Measurements from ENCODE around the gene TSEN2. TPM values are rescaled to one million over a fixed set of nuclear protein-coding genes. Genes with fewer than 3 reads are reported as not detected.

TSEN2 gene
- total RNA-seq, 1 experiment from 2014 or later: 22.0 TPM

DNA sequence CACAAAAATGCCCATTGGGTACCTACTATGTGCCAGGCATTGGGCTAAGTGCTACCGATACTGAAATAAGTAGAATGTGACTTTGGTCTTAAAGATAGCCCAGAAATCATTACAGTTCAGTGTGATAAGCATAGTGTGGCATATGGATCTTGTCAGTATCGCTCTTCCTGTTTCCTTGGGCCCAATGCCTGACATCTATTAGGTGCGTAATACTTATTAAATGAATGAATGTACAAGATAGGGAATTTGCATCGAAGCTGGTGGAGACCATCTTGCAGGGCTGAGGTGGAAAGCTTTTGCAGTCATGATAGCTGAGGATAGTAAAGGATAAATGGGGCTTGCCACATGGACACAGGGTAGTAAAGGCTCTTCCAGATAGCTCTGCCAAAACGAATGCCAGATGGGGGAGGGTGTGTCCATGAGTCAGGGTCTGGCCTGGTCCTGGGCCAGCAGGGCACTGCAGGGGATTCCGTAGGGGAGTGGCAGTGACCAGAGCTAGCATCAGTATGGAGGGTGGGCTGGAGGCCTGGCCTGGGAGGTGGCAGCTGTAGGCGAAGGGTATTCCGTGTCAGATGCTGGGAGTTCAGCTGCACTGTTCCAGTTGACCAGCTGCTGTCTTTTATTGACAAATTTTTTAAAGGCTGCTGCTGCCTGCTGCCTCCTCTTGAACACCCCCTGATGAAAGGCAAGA, 23.5 kb downstream of the TSEN2 start:
- Histone ChIP-seq H3K18ac (ENCODE audit: insufficient read length, low read depth, low read length) (no peak overlapping the region), H3K23me2 (ENCODE audit: insufficient read length, low read depth, low read length, poor library complexity, severe bottlenecking) (no peaks in the 10 kb centered on the region), H3K9me3 (ENCODE audit: control insufficient read depth, low read depth, low read length) (no peaks in the 10 kb centered on the region), H2AK5ac (ENCODE audit: insufficient read length, low read length) (no peak overlapping the region), H3K9ac (ENCODE audit: extremely low read depth, insufficient read length, low read length) (no peak overlapping the region), H4K5ac (ENCODE audit: insufficient read length, low read depth, low read length) (no peak overlapping the region), H4K20me1 (ENCODE audit: control insufficient read depth, insufficient read depth, insufficient read length) (no peaks in the 10 kb centered on the region), H3T11ph (ENCODE audit: low read length) (no peak overlapping the region), H2BK15ac (ENCODE audit: low read depth, low read length) (no peak overlapping the region), H3K27me3 (ENCODE audit: insufficient read depth, low read length) (no peaks in the 10 kb centered on the region), H3K79me2 (ENCODE audit: insufficient read depth, low read length) (no peaks in the 10 kb centered on the region), H3K23ac (ENCODE audit: insufficient read length, low read depth, low read length) (no peak overlapping the region), H3K4ac (ENCODE audit: low read depth, low read length) (no peak overlapping the region), H2BK120ac (ENCODE audit: low read depth, low read length, poor library complexity, severe bottlenecking) (no peak overlapping the region), H4K8ac (replicated peaks; ENCODE audit: insufficient read length, low read depth, low read length) (no peak overlapping the region), H3K56ac (ENCODE audit: insufficient read length, low read depth, low read length) (no peak overlapping the region), H3K79me1 (ENCODE audit: insufficient read depth, low read depth, low read length, poor library complexity, severe bottlenecking) (no peaks in the 10 kb centered on the region), H3K27ac (ENCODE audit: insufficient read length, low read depth, low read length) (no peak overlapping the region), H3K4me1 (ENCODE audit: insufficient read depth, low read length) (no peaks in the 10 kb centered on the region), H3K14ac (ENCODE audit: insufficient read depth, low read length) (no peak overlapping the region), H4K91ac (ENCODE audit: insufficient read length, low read depth, low read length) (no peak overlapping the region), H2AFZ (ENCODE audit: low read length) (no peak overlapping the region), H2BK20ac (ENCODE audit: low read depth, low read length, poor library complexity, severe bottlenecking) (no peak overlapping the region), H2BK12ac (ENCODE audit: insufficient read length, low read depth, low read length) (no peak overlapping the region), H3K4me2 (ENCODE audit: insufficient read depth, insufficient read length, low read length) (no peak overlapping the region), H2BK5ac (ENCODE audit: insufficient read length, low read length) (no peak overlapping the region)
- no peak for DNase-seq
- Mint-ChIP-seq H3K9me3 (no peaks in the 10 kb centered on the region), H3K27ac (peak overlapping the region in 2 of 3 experiments; percentile 1 to 55; a peak in 1 of 7 replicates), H3K36me3 (ENCODE audit: insufficient read depth in 1 of 3, low read depth in 3 of 3) (peaks cover 19 to 34% (median 33%) of the 10 kb centered on the region in 3 experiments; a peak in 6 of 7 replicates), H3K4me1 (no peaks in the 10 kb centered on the region; a peak in 1 of 4 replicates), H3K27me3 (ENCODE audit: low read depth) (no peaks in the 10 kb centered on the region), H3K4me3 (no peak overlapping the region)
- no CpG with 5 or more reads among the region's 8 CpGs for WGBS (ENCODE audit: extremely low coverage, insufficient read length, low lambda C conversion rate)
- TF ChIP-seq, protein P1, sequence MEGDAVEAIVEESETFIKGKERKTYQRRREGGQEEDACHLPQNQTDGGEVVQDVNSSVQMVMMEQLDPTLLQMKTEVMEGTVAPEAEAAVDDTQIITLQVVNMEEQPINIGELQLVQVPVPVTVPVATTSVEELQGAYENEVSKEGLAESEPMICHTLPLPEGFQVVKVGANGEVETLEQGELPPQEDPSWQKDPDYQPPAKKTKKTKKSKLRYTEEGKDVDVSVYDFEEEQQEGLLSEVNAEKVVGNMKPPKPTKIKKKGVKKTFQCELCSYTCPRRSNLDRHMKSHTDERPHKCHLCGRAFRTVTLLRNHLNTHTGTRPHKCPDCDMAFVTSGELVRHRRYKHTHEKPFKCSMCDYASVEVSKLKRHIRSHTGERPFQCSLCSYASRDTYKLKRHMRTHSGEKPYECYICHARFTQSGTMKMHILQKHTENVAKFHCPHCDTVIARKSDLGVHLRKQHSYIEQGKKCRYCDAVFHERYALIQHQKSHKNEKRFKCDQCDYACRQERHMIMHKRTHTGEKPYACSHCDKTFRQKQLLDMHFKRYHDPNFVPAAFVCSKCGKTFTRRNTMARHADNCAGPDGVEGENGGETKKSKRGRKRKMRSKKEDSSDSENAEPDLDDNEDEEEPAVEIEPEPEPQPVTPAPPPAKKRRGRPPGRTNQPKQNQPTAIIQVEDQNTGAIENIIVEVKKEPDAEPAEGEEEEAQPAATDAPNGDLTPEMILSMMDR (conservative IDR thresholded peaks at IDR 0.05): no peak

All from H9 (cell line).